GM12878 (cell line): ENCODE data around the gene PADI2.

ENCODE experiments used
- CREB1 ChIP-seq: IDR thresholded peaks from 2 replicates; pipeline ENCODE4 v1.6.1; 2012; ENCODE audit warnings: low read depth, mild to moderate bottlenecking, inconsistent platforms
- HCFC1 ChIP-seq: fragments of 150-350 bp; IDR thresholded peaks from 2 replicates; pipeline ENCODE4 v1.6.1; 2014; ENCODE audit warnings: low read length
- KLF5 ChIP-seq: fragments of 450-650 bp; IDR thresholded peaks from 2 replicates; pipeline ENCODE4 v1.6.1; 2014; ENCODE audit warnings: mild to moderate bottlenecking; ENCODE audit not compliant: partially characterized antibody
- NFYB ChIP-seq: IDR thresholded peaks from 2 replicates; pipeline ENCODE4 v1.6.1; 2011; ENCODE audit warnings: low read depth, mild to moderate bottlenecking, low read length, improper control_type of control experiment, moderate library complexity; ENCODE audit not compliant: insufficient read depth
- RBBP5 ChIP-seq: fragments of 200-600 bp; sonication (generic); conservative IDR thresholded peaks from 2 replicates; pipeline ENCODE4 v1.6.1; 2016
- RFX5 ChIP-seq: IDR thresholded peaks from 2 replicates; pipeline ENCODE4 v1.6.1; 2011; ENCODE audit warnings: low read depth, low read length, improper control_type of control experiment
- TAF1 ChIP-seq: IDR thresholded peaks from 2 replicates; pipeline ENCODE4 v1.6.1; 2011; ENCODE audit warnings: mild to moderate bottlenecking, low read depth, low read length, borderline replicate concordance
- TF ChIP-seq, protein P1 (sequence below), 3 experiments: IDR thresholded peaks in 2 of 3; conservative IDR thresholded peaks in 1 of 3; 2 replicates each; pipeline ENCODE4 v1.5.1; 2011; ENCODE audit warnings: low read depth in 3 of 3, low read length in 3 of 3, mild to moderate bottlenecking in 3 of 3, control low read depth in 2 of 3, moderate library complexity in 2 of 3, inconsistent platforms in 1 of 3, mixed read lengths in 1 of 3; ENCODE audit not compliant: control insufficient read depth in 2 of 3, insufficient read depth in 1 of 3; ENCODE audit errors: extremely low read depth in 1 of 3
- TF ChIP-seq, protein P2 (sequence below): IDR thresholded peaks from 2 replicates; pipeline ENCODE4 v1.6.1; 2012; ENCODE audit warnings: low read length, inconsistent platforms

DNA sequence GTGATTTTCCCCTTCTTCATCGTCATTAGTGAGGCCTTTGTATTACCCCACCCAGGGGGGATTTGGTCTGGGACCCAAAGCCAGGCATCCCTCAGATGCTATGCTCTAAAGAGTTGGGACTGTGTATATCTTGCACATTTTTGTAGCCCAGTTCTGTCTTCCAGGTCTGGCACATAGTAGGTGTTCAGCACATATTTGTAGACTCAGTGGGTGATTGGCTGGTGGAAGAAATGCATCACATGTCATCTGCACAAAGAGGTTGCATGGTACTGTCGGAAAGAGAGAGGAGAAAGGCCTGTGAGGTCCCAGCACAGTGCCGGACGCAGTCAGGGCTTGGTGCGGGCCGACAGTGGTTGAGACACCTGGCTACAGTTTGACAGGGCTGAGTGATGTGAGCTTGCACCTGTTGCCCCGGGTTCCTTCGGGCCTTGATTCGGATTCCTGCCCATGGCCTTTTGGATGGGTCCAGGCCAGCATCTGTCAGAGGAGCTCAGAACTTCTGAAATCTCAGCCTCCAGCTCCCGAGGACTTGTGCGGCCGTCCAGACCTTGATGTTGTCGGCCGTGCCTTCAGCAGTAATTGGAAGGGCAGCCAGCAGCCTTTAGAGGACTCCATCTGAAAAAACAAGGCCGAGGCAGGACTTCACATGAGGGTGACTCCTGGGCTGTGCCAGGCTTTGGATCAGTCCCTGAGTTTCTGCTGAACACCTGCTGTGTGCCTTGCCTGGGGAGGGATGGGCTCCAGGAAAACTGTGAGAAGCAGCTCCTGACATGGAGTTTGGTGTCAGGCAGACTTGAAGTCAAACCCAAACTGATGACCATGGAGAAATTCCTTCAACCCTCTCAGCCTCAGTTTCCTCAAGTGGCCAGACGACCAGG lies 44.8 kb upstream of the PADI2 start:
- TF ChIP-seq KLF5 (no peak), TAF1 (no peak), RFX5 (no peak), HCFC1 (no peak), CREB1 (no peak), NFYB (no peak), RBBP5 (no peak)
- TF ChIP-seq, protein P1, sequence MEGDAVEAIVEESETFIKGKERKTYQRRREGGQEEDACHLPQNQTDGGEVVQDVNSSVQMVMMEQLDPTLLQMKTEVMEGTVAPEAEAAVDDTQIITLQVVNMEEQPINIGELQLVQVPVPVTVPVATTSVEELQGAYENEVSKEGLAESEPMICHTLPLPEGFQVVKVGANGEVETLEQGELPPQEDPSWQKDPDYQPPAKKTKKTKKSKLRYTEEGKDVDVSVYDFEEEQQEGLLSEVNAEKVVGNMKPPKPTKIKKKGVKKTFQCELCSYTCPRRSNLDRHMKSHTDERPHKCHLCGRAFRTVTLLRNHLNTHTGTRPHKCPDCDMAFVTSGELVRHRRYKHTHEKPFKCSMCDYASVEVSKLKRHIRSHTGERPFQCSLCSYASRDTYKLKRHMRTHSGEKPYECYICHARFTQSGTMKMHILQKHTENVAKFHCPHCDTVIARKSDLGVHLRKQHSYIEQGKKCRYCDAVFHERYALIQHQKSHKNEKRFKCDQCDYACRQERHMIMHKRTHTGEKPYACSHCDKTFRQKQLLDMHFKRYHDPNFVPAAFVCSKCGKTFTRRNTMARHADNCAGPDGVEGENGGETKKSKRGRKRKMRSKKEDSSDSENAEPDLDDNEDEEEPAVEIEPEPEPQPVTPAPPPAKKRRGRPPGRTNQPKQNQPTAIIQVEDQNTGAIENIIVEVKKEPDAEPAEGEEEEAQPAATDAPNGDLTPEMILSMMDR (IDR thresholded peaks at IDR 0.05 in 2 of 3, conservative IDR thresholded peaks at IDR 0.05 in 1 of 3; ENCODE audit: control insufficient read depth in 2 of 3, extremely low read depth in 1 of 3, insufficient read depth in 1 of 3, low read depth in 3 of 3, low read length in 3 of 3), result no peak
- TF ChIP-seq, protein P2, sequence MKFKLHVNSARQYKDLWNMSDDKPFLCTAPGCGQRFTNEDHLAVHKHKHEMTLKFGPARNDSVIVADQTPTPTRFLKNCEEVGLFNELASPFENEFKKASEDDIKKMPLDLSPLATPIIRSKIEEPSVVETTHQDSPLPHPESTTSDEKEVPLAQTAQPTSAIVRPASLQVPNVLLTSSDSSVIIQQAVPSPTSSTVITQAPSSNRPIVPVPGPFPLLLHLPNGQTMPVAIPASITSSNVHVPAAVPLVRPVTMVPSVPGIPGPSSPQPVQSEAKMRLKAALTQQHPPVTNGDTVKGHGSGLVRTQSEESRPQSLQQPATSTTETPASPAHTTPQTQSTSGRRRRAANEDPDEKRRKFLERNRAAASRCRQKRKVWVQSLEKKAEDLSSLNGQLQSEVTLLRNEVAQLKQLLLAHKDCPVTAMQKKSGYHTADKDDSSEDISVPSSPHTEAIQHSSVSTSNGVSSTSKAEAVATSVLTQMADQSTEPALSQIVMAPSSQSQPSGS, result no peak
